ENCODE measurements around the gene L3MBTL3.
"Not testable (repeated sequence)": the region's sequence is repeated elsewhere in the genome, so short reads cannot be mapped to it uniquely, and the experiment has no call there.

L3MBTL3 gene

GRCh38 chr6:130076512-130076911 is 58.1 kb downstream of the L3MBTL3 start:
- peak; percentile 1 for DNase-seq (ENCODE audit: low spot score)

- DNase-seq (ENCODE audit: low spot score), result no peak
Measured at GRCh38 chr6:130090796-130091195, 72.4 kb downstream of the L3MBTL3 start.

GRCh38 chr6:130093546-130093945 is 75.2 kb downstream of the L3MBTL3 start:
- no peak for DNase-seq (ENCODE audit: low spot score)

- no peak for DNase-seq (ENCODE audit: low spot score)
Measured at GRCh38 chr6:130098317-130098716, 79.9 kb downstream of the L3MBTL3 start.

- DNase-seq (ENCODE audit: low spot score), result no peak
Measured at GRCh38 chr6:130099119-130099518, 80.7 kb downstream of the L3MBTL3 start.

GRCh38 chr6:130105996-130106704 is 87.8 kb downstream of the L3MBTL3 start:
- DNase-seq (ENCODE audit: low spot score), result no peak

GRCh38 chr6:130107710-130108109 is 89.3 kb downstream of the L3MBTL3 start:
- no peak for DNase-seq (ENCODE audit: low spot score)

GRCh38 chr6:130111031-130111430 is 92.7 kb downstream of the L3MBTL3 start:
- DNase-seq (ENCODE audit: low spot score), result no peak

GRCh38 chr6:130113201-130113710 is 94.9 kb downstream of the L3MBTL3 start:
- DNase-seq (ENCODE audit: low spot score), result no peak

- DNase-seq (ENCODE audit: low spot score), result no peak
Measured at GRCh38 chr6:130115036-130115435, 96.7 kb downstream of the L3MBTL3 start.

- no peak for DNase-seq (ENCODE audit: low spot score)
Measured at GRCh38 chr6:130116273-130116672, 97.9 kb downstream of the L3MBTL3 start.

GRCh38 chr6:130117187-130117701 is 98.9 kb downstream of the L3MBTL3 start:
- DNase-seq (ENCODE audit: low spot score), result not testable (repeated sequence)

- no peak for DNase-seq (ENCODE audit: low spot score)
Measured at GRCh38 chr6:130118236-130118635, 99.9 kb downstream of the L3MBTL3 start.

- DNase-seq (ENCODE audit: low spot score), result no peak
Measured at GRCh38 chr6:130119211-130119610, 100.8 kb downstream of the L3MBTL3 start.

- no peak for DNase-seq (ENCODE audit: low spot score)
Measured at GRCh38 chr6:130120731-130121130, 102.3 kb downstream of the L3MBTL3 start.

- DNase-seq (ENCODE audit: low spot score), result no peak
Measured at GRCh38 chr6:130122243-130122642, 103.9 kb downstream of the L3MBTL3 start.

- DNase-seq (ENCODE audit: low spot score), result no peak
Measured at GRCh38 chr6:130127195-130127594, 108.8 kb downstream of the L3MBTL3 start.

GRCh38 chr6:130128326-130128725 is 109.9 kb downstream of the L3MBTL3 start:
- DNase-seq (ENCODE audit: low spot score), result no peak

GRCh38 chr6:130129762-130130246 is 111.4 kb downstream of the L3MBTL3 start:
- DNase-seq (ENCODE audit: low spot score), result no peak

GRCh38 chr6:130132286-130132701 is 113.9 kb downstream of the L3MBTL3 start:
- DNase-seq (ENCODE audit: low spot score), result no peak

- no peak for DNase-seq (ENCODE audit: low spot score)
Measured at GRCh38 chr6:130134582-130134981, 116.2 kb downstream of the L3MBTL3 start.

- no peak for DNase-seq (ENCODE audit: low spot score)
Measured at GRCh38 chr6:130136798-130137197, 118.4 kb downstream of the L3MBTL3 start.

- DNase-seq (ENCODE audit: low spot score), result no peak
Measured at GRCh38 chr6:130138116-130138908, 119.9 kb downstream of the L3MBTL3 start.
